ENCODE measurements around the gene MYO1F.

MYO1F gene

DNA sequence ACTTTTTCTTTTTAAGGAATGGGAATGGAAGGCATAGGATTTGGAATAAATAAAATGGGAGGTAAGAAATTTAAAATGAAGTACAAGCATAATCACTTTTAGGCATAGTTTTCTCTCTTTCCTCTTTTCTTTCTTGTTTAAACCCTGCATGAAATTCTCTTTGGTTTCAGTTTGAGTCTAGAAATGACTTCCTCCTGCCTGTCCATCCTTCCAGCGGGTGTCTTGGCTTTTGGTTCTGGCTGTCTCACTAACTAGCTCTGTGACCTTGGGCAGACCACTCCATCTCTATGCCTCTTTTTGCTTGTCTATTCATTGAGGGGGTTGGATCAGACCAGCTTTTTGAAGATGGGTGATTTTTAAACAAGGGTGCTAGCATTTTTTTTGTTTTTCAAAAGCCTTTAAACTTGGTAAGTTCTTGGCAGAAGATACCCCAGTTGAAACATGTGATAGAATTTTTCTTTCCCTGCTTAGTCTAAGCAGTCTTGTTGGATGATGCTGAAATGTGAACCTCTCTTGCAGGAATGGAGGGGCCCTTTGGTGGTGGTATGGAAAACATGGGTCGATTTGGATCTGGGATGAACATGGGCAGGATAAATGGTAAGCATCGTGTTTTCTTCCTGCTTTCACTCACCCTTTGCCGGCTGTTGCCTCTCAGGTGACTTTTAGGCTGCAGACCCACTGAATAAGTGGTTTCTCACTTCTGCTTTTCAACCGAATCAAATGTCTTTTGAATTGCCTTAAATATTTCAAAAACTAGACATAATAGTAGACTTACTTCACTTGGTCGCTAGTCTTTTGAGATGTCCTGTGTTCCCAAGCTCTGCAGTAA lies 103.4 kb downstream of the MYO1F start:
- H3K27me3 ChIP-seq (ENCODE audit: insufficient read depth, low read length, poor library complexity), result no peaks in the 10 kb centered on the region
- H3K9ac ChIP-seq (ENCODE audit: low read depth, low read length), result no peak overlapping the region
- no peak overlapping the region for H3K4me3 ChIP-seq (ENCODE audit: low read depth in 1 of 2, low read length in 2 of 2)
- no peak overlapping the region for H3K27ac ChIP-seq (ENCODE audit: low read length)
- H3K4me2 ChIP-seq (ENCODE audit: insufficient read depth, low read length), result no peak overlapping the region
- H3K4me1 ChIP-seq (ENCODE audit: insufficient read depth, low read length), result no peaks in the 10 kb centered on the region
- ATAC-seq (ENCODE audit: insufficient read depth, low read depth) (no peak), DNase-seq (no peak)
- peaks cover 100% of the 10 kb centered on the region for H3K36me3 ChIP-seq (ENCODE audit: insufficient read depth, low read length)
- H4K20me1 ChIP-seq (ENCODE audit: insufficient read depth, low read length), result peaks cover 73% of the 10 kb centered on the region
- peaks cover 96% of the 10 kb centered on the region for H3K79me2 ChIP-seq (ENCODE audit: insufficient read depth, low read length)
- no peaks in the 10 kb centered on the region for H3K9me3 ChIP-seq (ENCODE audit: insufficient read depth, low read length, severe bottlenecking)
- no peak for TF ChIP-seq CTCF (IDR thresholded peaks at IDR 0.05; ENCODE audit: borderline replicate concordance, extremely low read depth, low read length, poor library complexity, severe bottlenecking)
- TF ChIP-seq EZH2 (IDR thresholded peaks at IDR 0.05; ENCODE audit: borderline replicate concordance, low read depth, low read length, severe bottlenecking), result no peak
- H2AFZ ChIP-seq (ENCODE audit: low read depth, low read length), result no peak overlapping the region

Measured in DND-41 (cell line).